ENCODE results near the gene NBDY.
"Not testable (repeated sequence)": the region's sequence is repeated elsewhere in the genome, so short reads cannot be mapped to it uniquely, and the experiment has no call there.

Gene NBDY

GRCh38 chrX:56764153-56764974 is 35.3 kb downstream of the NBDY start:
- in situ Hi-C loops (cut with MboI; ENCODE audit: low pct_unique_long_range_greater_than_20kb, low sequenced_read_pairs, unreplicated experiment) = no loop called here
- TF ChIP-seq, protein P1, sequence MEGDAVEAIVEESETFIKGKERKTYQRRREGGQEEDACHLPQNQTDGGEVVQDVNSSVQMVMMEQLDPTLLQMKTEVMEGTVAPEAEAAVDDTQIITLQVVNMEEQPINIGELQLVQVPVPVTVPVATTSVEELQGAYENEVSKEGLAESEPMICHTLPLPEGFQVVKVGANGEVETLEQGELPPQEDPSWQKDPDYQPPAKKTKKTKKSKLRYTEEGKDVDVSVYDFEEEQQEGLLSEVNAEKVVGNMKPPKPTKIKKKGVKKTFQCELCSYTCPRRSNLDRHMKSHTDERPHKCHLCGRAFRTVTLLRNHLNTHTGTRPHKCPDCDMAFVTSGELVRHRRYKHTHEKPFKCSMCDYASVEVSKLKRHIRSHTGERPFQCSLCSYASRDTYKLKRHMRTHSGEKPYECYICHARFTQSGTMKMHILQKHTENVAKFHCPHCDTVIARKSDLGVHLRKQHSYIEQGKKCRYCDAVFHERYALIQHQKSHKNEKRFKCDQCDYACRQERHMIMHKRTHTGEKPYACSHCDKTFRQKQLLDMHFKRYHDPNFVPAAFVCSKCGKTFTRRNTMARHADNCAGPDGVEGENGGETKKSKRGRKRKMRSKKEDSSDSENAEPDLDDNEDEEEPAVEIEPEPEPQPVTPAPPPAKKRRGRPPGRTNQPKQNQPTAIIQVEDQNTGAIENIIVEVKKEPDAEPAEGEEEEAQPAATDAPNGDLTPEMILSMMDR (IDR thresholded peaks at IDR 0.05; ENCODE audit: extremely low read depth, insufficient read depth, missing control alignments) = peak; percentile 74
- peak; percentile 80 for DNase-seq (ENCODE audit: low spot score)

GRCh38 chrX:56764975-56765791 is 36.1 kb downstream of the NBDY start:
- in situ Hi-C loops (cut with MboI; ENCODE audit: low pct_unique_long_range_greater_than_20kb, low sequenced_read_pairs, unreplicated experiment) = no loop called here
- DNase-seq (ENCODE audit: low spot score) = peak; percentile 69
- TF ChIP-seq, protein P1 (IDR thresholded peaks at IDR 0.05; ENCODE audit: extremely low read depth, insufficient read depth, missing control alignments) = no peak

DNA sequence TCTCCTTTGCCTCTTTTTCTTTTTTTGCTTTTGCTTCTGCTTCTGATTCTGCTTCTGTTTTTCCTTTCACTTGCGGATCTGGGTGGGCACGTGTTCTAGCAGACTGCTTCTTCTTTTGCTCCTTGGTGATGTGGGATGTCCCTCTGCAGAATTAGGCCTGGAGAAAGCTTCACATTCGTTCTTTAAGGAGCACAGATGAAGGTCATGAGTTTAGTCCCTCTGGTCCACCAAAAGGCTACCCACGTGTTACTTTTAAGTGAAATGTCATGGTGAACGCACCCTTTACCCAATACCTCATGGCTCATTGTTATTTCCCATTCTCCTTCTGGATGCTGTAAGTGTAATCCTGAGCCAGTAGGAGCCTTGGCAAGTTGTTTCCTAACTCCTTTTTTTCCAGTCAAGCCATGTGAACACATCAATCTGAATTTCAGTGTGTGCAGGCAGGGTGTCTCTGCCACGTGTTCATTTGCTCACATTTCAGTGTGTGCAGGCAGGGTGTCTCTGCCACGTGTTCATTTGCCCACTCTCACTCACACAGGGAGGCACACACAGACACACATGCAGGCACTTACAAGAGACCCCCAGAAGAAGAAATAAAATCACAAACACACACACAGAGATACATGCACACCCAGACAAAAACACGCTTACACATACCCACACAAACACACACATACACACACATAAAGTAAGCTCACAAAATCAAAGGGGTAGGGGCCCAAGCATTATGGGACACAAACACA is 36.9 kb downstream of the NBDY start:
- TF ChIP-seq, protein P1 (IDR thresholded peaks at IDR 0.05; ENCODE audit: extremely low read depth, insufficient read depth, missing control alignments) = no peak
- peak; percentile 34 for DNase-seq (ENCODE audit: low spot score)

GRCh38 chrX:56766554-56767347 is 37.7 kb downstream of the NBDY start:
- in situ Hi-C loops (cut with MboI; ENCODE audit: low pct_unique_long_range_greater_than_20kb, low sequenced_read_pairs, unreplicated experiment) = no loop called here
- DNase-seq (ENCODE audit: low spot score) = peak; percentile 25
- TF ChIP-seq, protein P1 (IDR thresholded peaks at IDR 0.05; ENCODE audit: extremely low read depth, insufficient read depth, missing control alignments) = no peak

More for the DNA sequence above, 36.9 kb downstream of the NBDY start:
- in situ Hi-C loops (cut with MboI; ENCODE audit: low pct_unique_long_range_greater_than_20kb, low sequenced_read_pairs, unreplicated experiment) = no loop called here

DNA sequence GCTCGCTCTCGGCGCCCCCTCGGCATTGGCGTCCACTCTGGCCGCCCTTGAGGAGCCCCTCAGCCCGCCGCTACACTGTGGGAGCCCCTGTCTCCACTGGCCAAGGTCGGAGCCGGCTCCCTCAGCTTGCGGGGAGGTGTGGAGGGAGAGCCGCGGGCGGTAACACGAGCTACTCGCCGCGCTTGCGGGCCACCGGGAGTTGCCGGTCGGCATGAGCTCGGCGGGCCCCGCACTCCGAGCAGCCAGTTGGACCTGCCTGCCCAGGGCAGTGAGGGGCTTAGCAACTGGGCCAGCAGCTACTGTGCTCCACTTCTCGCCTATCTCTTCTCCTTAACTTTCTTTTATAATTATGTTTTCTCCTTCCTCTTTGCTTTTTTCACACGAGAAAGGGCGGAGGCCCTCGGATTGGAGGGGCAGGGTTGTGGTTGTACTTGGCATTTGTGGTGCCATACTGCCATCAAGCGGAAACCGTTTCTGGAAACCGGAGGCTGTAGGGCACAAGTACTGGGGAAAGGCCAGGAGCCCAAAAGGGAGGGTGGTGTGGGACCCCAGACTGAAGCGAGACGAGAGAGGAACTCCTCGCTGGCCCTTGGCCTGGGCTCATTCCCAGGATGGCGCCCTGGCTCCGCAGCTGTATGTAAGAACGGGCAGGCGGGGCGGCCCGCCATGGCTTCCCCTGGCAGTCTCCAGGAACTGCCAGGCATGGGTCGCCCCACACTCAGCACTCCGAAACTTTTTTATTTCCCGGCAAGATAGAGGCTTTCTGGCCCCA is 38.5 kb downstream of the NBDY start:
- DNase-seq (ENCODE audit: low spot score); in situ Hi-C loops (cut with MboI; ENCODE audit: low pct_unique_long_range_greater_than_20kb, low sequenced_read_pairs, unreplicated experiment): not testable (repeated sequence)

DNA sequence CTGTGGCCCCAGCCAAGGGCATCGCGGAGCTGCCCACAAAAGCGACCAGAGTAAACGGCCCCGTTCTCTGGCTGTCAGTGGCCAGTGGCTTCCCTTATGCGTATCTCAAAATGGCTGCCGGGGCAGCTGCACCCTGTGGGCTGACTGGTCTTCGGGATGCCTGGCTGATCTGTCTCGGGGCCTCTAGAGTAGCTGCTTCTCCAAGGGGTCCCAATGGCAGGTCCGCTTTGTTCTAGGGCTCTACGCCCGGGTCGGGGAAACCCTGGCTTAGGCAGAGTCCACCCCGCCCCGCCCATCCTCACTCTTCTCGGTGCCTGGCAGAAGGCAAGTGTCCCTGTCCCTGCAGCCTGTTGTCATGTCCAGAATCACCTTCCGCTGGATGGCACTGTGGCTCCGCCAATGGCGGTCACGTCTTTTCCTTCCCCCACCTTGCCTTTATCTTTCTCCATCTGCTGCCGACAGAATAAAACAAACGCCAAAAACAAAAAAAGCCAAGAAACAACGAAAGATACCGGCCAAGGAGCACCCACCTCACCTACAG is 39.1 kb downstream of the NBDY start:
- in situ Hi-C loops (cut with MboI; ENCODE audit: low pct_unique_long_range_greater_than_20kb, low sequenced_read_pairs, unreplicated experiment); DNase-seq (ENCODE audit: low spot score): not testable (repeated sequence)

DNA sequence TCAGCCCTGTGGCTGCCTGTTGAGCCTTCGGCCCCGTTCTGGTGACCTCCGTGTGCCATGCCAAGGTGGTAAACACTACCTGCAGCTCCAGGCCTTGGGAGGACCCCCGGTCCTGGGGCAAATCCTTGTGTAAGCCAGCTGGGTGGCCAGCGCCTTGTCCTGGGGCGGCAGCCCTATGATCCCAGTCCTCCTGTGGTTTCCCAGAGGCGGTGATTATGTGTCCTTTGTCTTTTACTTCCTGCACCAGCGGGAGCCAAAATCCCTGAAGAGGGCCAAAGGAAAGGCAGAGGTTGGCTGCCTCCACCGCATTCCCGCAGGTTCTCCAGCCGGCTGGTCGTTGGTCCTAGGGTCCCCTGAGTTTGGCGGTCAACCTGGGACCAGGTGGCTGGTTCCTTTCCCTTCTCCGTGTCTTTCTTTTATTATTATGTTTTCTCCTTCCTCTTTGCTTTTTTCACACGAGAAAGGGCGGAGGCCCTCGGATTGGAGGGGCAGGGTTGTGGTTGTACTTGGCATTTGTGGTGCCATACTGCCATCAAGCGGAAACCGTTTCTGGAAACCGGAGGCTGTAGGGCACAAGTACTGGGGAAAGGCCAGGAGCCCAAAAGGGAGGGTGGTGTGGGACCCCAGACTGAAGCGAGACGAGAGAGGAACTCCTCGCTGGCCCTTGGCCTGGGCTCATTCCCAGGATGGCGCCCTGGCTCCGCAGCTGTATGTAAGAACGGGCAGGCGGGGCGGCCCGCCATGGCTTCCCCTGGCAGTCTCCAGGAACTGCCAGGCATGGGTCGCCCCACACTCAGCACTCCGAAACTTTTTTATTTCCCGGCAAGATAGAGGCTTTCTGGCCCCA is 43.9 kb downstream of the NBDY start:
- DNase-seq (ENCODE audit: low spot score); in situ Hi-C loops (cut with MboI; ENCODE audit: low pct_unique_long_range_greater_than_20kb, low sequenced_read_pairs, unreplicated experiment): not testable (repeated sequence)

DNA sequence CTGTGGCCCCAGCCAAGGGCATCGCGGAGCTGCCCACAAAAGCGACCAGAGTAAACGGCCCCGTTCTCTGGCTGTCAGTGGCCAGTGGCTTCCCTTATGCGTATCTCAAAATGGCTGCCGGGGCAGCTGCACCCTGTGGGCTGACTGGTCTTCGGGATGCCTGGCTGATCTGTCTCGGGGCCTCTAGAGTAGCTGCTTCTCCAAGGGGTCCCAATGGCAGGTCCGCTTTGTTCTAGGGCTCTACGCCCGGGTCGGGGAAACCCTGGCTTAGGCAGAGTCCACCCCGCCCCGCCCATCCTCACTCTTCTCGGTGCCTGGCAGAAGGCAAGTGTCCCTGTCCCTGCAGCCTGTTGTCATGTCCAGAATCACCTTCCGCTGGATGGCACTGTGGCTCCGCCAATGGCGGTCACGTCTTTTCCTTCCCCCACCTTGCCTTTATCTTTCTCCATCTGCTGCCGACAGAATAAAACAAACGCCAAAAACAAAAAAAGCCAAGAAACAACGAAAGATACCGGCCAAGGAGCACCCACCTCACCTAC is 44.5 kb downstream of the NBDY start:
- DNase-seq (ENCODE audit: low spot score); in situ Hi-C loops (cut with MboI; ENCODE audit: low pct_unique_long_range_greater_than_20kb, low sequenced_read_pairs, unreplicated experiment): not testable (repeated sequence)

DNA sequence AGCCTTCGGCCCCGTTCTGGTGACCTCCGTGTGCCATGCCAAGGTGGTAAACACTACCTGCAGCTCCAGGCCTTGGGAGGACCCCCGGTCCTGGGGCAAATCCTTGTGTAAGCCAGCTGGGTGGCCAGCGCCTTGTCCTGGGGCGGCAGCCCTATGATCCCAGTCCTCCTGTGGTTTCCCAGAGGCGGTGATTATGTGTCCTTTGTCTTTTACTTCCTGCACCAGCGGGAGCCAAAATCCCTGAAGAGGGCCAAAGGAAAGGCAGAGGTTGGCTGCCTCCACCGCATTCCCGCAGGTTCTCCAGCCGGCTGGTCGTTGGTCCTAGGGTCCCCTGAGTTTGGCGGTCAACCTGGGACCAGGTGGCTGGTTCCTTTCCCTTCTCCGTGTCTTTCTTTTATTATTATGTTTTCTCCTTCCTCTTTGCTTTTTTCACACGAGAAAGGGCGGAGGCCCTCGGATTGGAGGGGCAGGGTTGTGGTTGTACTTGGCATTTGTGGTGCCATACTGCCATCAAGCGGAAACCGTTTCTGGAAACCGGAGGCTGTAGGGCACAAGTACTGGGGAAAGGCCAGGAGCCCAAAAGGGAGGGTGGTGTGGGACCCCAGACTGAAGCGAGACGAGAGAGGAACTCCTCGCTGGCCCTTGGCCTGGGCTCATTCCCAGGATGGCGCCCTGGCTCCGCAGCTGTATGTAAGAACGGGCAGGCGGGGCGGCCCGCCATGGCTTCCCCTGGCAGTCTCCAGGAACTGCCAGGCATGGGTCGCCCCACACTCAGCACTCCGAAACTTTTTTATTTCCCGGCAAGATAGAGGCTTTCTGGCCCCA is 49.3 kb downstream of the NBDY start:
- DNase-seq (ENCODE audit: low spot score); in situ Hi-C loops (cut with MboI; ENCODE audit: low pct_unique_long_range_greater_than_20kb, low sequenced_read_pairs, unreplicated experiment): not testable (repeated sequence)
